ENCODE measurements around the gene NDUFA7.

DNA sequence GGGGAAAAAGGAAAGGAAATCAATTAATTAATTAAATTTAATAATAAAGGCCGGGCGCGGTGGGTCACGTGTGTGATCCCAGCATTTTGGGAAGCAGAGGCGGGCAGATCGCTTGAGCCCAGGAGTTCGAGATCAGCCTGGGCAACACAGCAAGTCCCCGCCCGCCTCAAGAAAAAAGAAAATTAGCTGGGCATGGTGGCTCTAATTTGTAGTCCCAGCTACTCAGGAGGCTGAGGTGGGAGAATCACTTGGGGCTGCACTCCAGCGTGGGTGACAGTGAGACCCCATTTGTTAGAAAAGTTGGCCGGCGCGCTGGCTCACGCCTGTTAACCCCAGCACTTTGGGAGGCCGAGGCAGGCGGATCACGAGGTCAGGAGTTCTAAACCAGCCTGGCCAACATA lies 12.3 kb downstream of the NDUFA7 start:
- no peak for TF ChIP-seq GATA3 (IDR thresholded peaks at IDR 0.05; ENCODE audit: low read depth, low read length)
- no peak for TF ChIP-seq GATA2 (IDR thresholded peaks at IDR 0.05; ENCODE audit: low read depth, low read length)
